H9 (cell line): ENCODE data around the gene OR6C76. TPM values are rescaled to one million over a fixed set of nuclear protein-coding genes. Genes with fewer than 3 reads are reported as not detected.
"Not testable (repeated sequence)": the region's sequence is repeated elsewhere in the genome, so short reads cannot be mapped to it uniquely, and the experiment has no call there.

Experiments used
- DNase-seq: peaks from one replicate; pipeline ENCODE4 v3.0.0-alpha.2; 2017
- H2AFZ ChIP-seq: one replicate; pipeline ENCODE4 v1.6.1; 2013; ENCODE audit warnings: mild to moderate bottlenecking, low read length, control low read depth, moderate library complexity
- H2AK5ac ChIP-seq: 2 replicates; pipeline ENCODE4 v1.6.1; 2013; ENCODE audit warnings: low read length, control low read depth, mixed read lengths; ENCODE audit not compliant: insufficient read length
- H2BK120ac ChIP-seq: one replicate; pipeline ENCODE4 v1.6.1; 2013; ENCODE audit warnings: low read depth, mild to moderate bottlenecking, low read length, control low read depth, inconsistent platforms; ENCODE audit not compliant: poor library complexity, severe bottlenecking
- H2BK12ac ChIP-seq: 2 replicates; pipeline ENCODE4 v1.6.1; 2013; ENCODE audit warnings: low read length, control low read depth, mixed read lengths, low read depth; ENCODE audit not compliant: insufficient read length
- H2BK15ac ChIP-seq: 2 replicates; pipeline ENCODE4 v1.6.1; 2013; ENCODE audit warnings: low read depth, low read length, control low read depth
- H2BK20ac ChIP-seq: one replicate; pipeline ENCODE4 v1.6.1; 2013; ENCODE audit warnings: low read depth, mild to moderate bottlenecking, low read length, control low read depth, inconsistent platforms; ENCODE audit not compliant: poor library complexity, severe bottlenecking
- H2BK5ac ChIP-seq: 2 replicates; pipeline ENCODE4 v1.6.1; 2013; ENCODE audit warnings: low read length, control low read depth, mixed read lengths; ENCODE audit not compliant: insufficient read length
- H3K14ac ChIP-seq: 2 replicates; pipeline ENCODE4 v1.6.1; 2013; ENCODE audit warnings: low read length, control low read depth; ENCODE audit not compliant: insufficient read depth
- H3K18ac ChIP-seq: 2 replicates; pipeline ENCODE4 v1.6.1; 2013; ENCODE audit warnings: low read depth, mild to moderate bottlenecking, mixed read lengths, low read length, control low read depth; ENCODE audit not compliant: insufficient read length
- H3K23ac ChIP-seq: 2 replicates; pipeline ENCODE4 v1.6.1; 2013; ENCODE audit warnings: low read length, control low read depth, mixed read lengths, low read depth; ENCODE audit not compliant: insufficient read length
- H3K23me2 ChIP-seq: 2 replicates; pipeline ENCODE4 v1.6.1; 2013; ENCODE audit warnings: low read depth, mild to moderate bottlenecking, mixed read lengths, low read length, control low read depth; ENCODE audit not compliant: insufficient read length, poor library complexity, severe bottlenecking
- H3K27ac ChIP-seq: 2 replicates; pipeline ENCODE4 v1.5.1; 2013; ENCODE audit warnings: low read length, control low read depth, mixed read lengths, low read depth; ENCODE audit not compliant: insufficient read length
- H3K27me3 ChIP-seq: 2 replicates; pipeline ENCODE4 v1.6.1; 2013; ENCODE audit warnings: low read length, control low read depth, inconsistent platforms; ENCODE audit not compliant: insufficient read depth
- H3K4ac ChIP-seq: 2 replicates; pipeline ENCODE4 v1.6.1; 2013; ENCODE audit warnings: low read depth, mild to moderate bottlenecking, control low read depth, inconsistent platforms, low read length, moderate library complexity
- H3K4me1 ChIP-seq: 2 replicates; pipeline ENCODE4 v1.6.1; 2013; ENCODE audit warnings: low read length, control low read depth, inconsistent platforms; ENCODE audit not compliant: insufficient read depth
- H3K4me2 ChIP-seq: 2 replicates; pipeline ENCODE4 v1.6.1; 2013; ENCODE audit warnings: low read length, control low read depth, mixed read lengths; ENCODE audit not compliant: insufficient read length, insufficient read depth
- H3K56ac ChIP-seq: 2 replicates; pipeline ENCODE4 v1.6.1; 2013; ENCODE audit warnings: low read depth, mild to moderate bottlenecking, mixed read lengths, low read length, control low read depth; ENCODE audit not compliant: insufficient read length
- H3K79me1 ChIP-seq: 2 replicates; pipeline ENCODE4 v1.6.1; 2013; ENCODE audit warnings: low read depth, mild to moderate bottlenecking, moderate library complexity, low read length, control low read depth, inconsistent platforms; ENCODE audit not compliant: insufficient read depth, poor library complexity, severe bottlenecking
- H3K79me2 ChIP-seq: 2 replicates; pipeline ENCODE4 v1.6.1; 2013; ENCODE audit warnings: low read length, control low read depth, inconsistent platforms; ENCODE audit not compliant: insufficient read depth
- H3K9ac ChIP-seq: 2 replicates; pipeline ENCODE4 v1.6.1; 2013; ENCODE audit warnings: low read length, control low read depth, mixed read lengths; ENCODE audit not compliant: insufficient read length; ENCODE audit errors: extremely low read depth
- H3K9me3 ChIP-seq: one replicate; pipeline ENCODE4 v1.6.1; 2013; ENCODE audit warnings: low read depth, low read length, inconsistent platforms; ENCODE audit not compliant: control insufficient read depth
- H3T11ph ChIP-seq: one replicate; pipeline ENCODE4 v1.6.1; 2013; ENCODE audit warnings: mild to moderate bottlenecking, low read length, control low read depth, inconsistent platforms
- H4K20me1 ChIP-seq: one replicate; pipeline ENCODE4 v1.6.1; 2013; ENCODE audit not compliant: control insufficient read depth, insufficient read length, insufficient read depth
- H4K5ac ChIP-seq: 2 replicates; pipeline ENCODE4 v1.6.1; 2013; ENCODE audit warnings: low read depth, mild to moderate bottlenecking, mixed read lengths, low read length, control low read depth; ENCODE audit not compliant: insufficient read length
- H4K8ac ChIP-seq: replicated peaks from 2 replicates; pipeline ENCODE4 v1.6.1; 2013; ENCODE audit warnings: low read length, control low read depth, mixed read lengths, low read depth; ENCODE audit not compliant: insufficient read length
- H4K91ac ChIP-seq: 2 replicates; pipeline ENCODE4 v1.6.1; 2013; ENCODE audit warnings: low read depth, mild to moderate bottlenecking, moderate library complexity, mixed read lengths, low read length, control low read depth; ENCODE audit not compliant: insufficient read length
- H3K27ac Mint-ChIP-seq, 3 experiments: 2 replicates in 2 of 3; 3 replicates in 1 of 3; pipeline ENCODE4 v1.8.0; 2020 to 2021; ENCODE audit warnings: mixed read lengths in 3 of 3, mild to moderate bottlenecking in 1 of 3, moderate library complexity in 1 of 3
- H3K27me3 Mint-ChIP-seq: 2 replicates; pipeline ENCODE4 v1.8.0; 2021; ENCODE audit warnings: low read depth, mild to moderate bottlenecking, moderate library complexity, mixed read lengths
- H3K36me3 Mint-ChIP-seq, 3 experiments: 2 replicates in 2 of 3; 3 replicates in 1 of 3; pipeline ENCODE4 v1.8.0; 2020 to 2021; ENCODE audit warnings: low read depth in 3 of 3, mixed read lengths in 3 of 3; ENCODE audit not compliant: insufficient read depth in 1 of 3
- H3K4me1 Mint-ChIP-seq, 2 experiments: 2 replicates each; pipeline ENCODE4 v1.8.0; 2020; ENCODE audit warnings: mixed read lengths in 2 of 2
- H3K4me3 Mint-ChIP-seq, 2 experiments: 2 replicates in 1 of 2; 3 replicates in 1 of 2; pipeline ENCODE4 v1.8.0; 2020 to 2021; ENCODE audit warnings: mild to moderate bottlenecking in 2 of 2, mixed read lengths in 2 of 2, moderate library complexity in 1 of 2
- H3K9me3 Mint-ChIP-seq, 2 experiments: 2 replicates in 1 of 2; 3 replicates in 1 of 2; pipeline ENCODE4 v1.8.0; 2020; ENCODE audit warnings: mild to moderate bottlenecking in 2 of 2, mixed read lengths in 2 of 2, moderate library complexity in 1 of 2
- CTCF ChIP-seq: fragments of 200-600 bp; sonication (generic); conservative IDR thresholded peaks from 3 replicates; pipeline ENCODE4 v1.8.0; 2021; ENCODE audit warnings: antibody characterized with exemption, mild to moderate bottlenecking
- WGBS: extraction: QIAGEN DNeasy Blood & Tissue Kit; methylation state at CpG from one replicate; pipeline ENCODE4 v1.1.7; 2013; ENCODE audit warnings: missing lambda C conversion rate, low lambda C conversion rate, mixed read lengths; ENCODE audit not compliant: insufficient read length; ENCODE audit errors: extremely low coverage; 5-methylcytosine and 5-hydroxymethylcytosine counted together
- total RNA-seq: library from RNA; stranded (reverse); gene quantifications from 2 replicates; pipeline ENCODE4 v1.2.1, GENCODE V29; 2021

The OR6C76 gene
- total RNA-seq, 1 experiment from 2014 or later: not detected

GRCh38 chr12:55428331-55429243 is 2.5 kb downstream of the OR6C76 start:
- H3K4me2 ChIP-seq: peak overlapping the region; percentile 19
- H3K4me3 Mint-ChIP-seq: peak overlapping the region in 1 of 2 experiments; percentile 25; a peak in 3 of 5 replicates

GRCh38 chr12:55441233-55441632 is 15.2 kb downstream of the OR6C76 start:
- H4K8ac ChIP-seq, H3K79me2 ChIP-seq, H3K4me1 Mint-ChIP-seq, H3K27ac Mint-ChIP-seq, H3K4ac ChIP-seq, H3K4me3 Mint-ChIP-seq, H2AK5ac ChIP-seq, H3K27me3 Mint-ChIP-seq, H2BK120ac ChIP-seq, H3T11ph ChIP-seq, H3K4me2 ChIP-seq, H4K20me1 ChIP-seq, H3K4me1 ChIP-seq, H2BK15ac ChIP-seq, H2AFZ ChIP-seq, H3K23me2 ChIP-seq, H2BK20ac ChIP-seq, H2BK12ac ChIP-seq, H3K27ac ChIP-seq, H3K79me1 ChIP-seq, H4K91ac ChIP-seq, H4K5ac ChIP-seq, H3K9me3 ChIP-seq, H3K9ac ChIP-seq, H3K56ac ChIP-seq, H3K14ac ChIP-seq, DNase-seq, H2BK5ac ChIP-seq, H3K27me3 ChIP-seq, H3K23ac ChIP-seq, H3K18ac ChIP-seq: not testable (repeated sequence)
- WGBS: no CpG with 5 or more reads among the region's 5 CpGs
- Mint-ChIP-seq H3K36me3 (peaks cover 2 to 25% (median 21%) of the 10 kb centered on the region in 3 experiments; a peak in 6 of 7 replicates), H3K9me3 (peaks cover 22 to 37% of the 10 kb centered on the region in 2 experiments)

More at GRCh38 chr12:55428331-55429243, 2.5 kb downstream of the OR6C76 start:
- Histone ChIP-seq H3K79me1 (no peaks in the 10 kb centered on the region), H4K8ac (no peak overlapping the region), H3K56ac (no peak overlapping the region), H2BK120ac (no peak overlapping the region), H4K91ac (no peak overlapping the region), H3K9me3 (no peaks in the 10 kb centered on the region), H2AFZ (no peak overlapping the region), H3K4ac (no peak overlapping the region), H2BK20ac (no peak overlapping the region), H3K4me1 (no peaks in the 10 kb centered on the region; the same call in 1 of the 2 replicates), H3K23me2 (no peaks in the 10 kb centered on the region), H4K20me1 (no peaks in the 10 kb centered on the region), H2BK5ac (no peak overlapping the region), H2AK5ac (no peak overlapping the region), H3K9ac (no peak overlapping the region), H3K23ac (no peak overlapping the region), H3K27ac (no peak overlapping the region), H3K14ac (no peak overlapping the region), H3K18ac (no peak overlapping the region), H2BK12ac (no peak overlapping the region), H3K79me2 (no peaks in the 10 kb centered on the region), H3K27me3 (no peaks in the 10 kb centered on the region), H4K5ac (no peak overlapping the region), H2BK15ac (no peak overlapping the region), H3T11ph (no peak overlapping the region)
- H3K36me3 Mint-ChIP-seq: peaks cover 0 to 1% (median 0%) of the 10 kb centered on the region in 3 experiments; a peak in 1 of 7 replicates
- WGBS: no CpG with 5 or more reads among the region's 1 CpG
- H3K27me3 Mint-ChIP-seq: no peaks in the 10 kb centered on the region
- peak overlapping the region in 2 of 3 experiments; percentile 8 to 88; a peak in 4 of 7 replicates for H3K27ac Mint-ChIP-seq
- no peak for DNase-seq
- peaks cover 20 to 34% of the 10 kb centered on the region in 2 experiments for H3K4me1 Mint-ChIP-seq
- TF ChIP-seq CTCF: no peak
- H3K9me3 Mint-ChIP-seq: 0 out of 5 replicates have a peak, but pooled peaks cover 0 to 3% of the 10 kb centered on the region in 2 experiments
